LHCN-M2 (cell line): ENCODE results near the gene PPP1R3F. TPM values are rescaled to one million over a fixed set of nuclear protein-coding genes. Genes with fewer than 3 reads are reported as not detected.
"Not testable (repeated sequence)": the region's sequence is repeated elsewhere in the genome, so short reads cannot be mapped to it uniquely, and the experiment has no call there.

ENCODE experiments used
- DNase-seq: peaks from one replicate; pipeline ENCODE4 v3.0.0-alpha.2; 2012; ENCODE audit warnings: low read depth
- total RNA-seq: library from RNA; depleted of rRNA; stranded (reverse); fragments of >200 nt; gene quantifications from 2 replicates; pipeline ENCODE4 v1.2.3, GENCODE V29; 2014; rRNA removed

Gene PPP1R3F
- total RNA-seq, 1 experiment from 2014 or later: 6.1 TPM

GRCh38 chrX:49316085-49316484 lies 46.5 kb downstream of the PPP1R3F start:
- no peak for DNase-seq

DNA sequence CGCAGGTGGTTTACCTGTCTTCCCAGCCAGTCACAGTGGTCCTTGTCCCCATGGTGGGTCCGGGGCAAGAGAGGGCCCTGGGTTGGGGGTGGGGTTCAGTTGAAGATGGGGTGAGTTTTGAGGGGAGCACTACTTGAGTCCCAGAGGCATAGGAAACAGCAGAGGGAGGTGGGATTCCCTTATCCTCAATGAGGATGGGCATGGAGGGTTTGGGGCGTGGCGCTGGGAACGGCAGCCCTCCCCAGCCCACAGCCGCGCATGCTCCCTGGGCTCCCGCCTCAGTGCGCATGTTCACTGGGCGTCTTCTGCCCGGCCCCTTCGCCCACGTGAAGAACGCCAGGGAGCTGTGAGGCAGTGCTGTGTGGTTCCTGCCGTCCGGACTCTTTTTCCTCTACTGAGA lies 52.1 kb downstream of the PPP1R3F start, which contains the start of gene GAGE12J:
TSS of gene GAGE12J (plus strand) at position 301 of the 400 bp plus-strand sequence. CDS start 1,157 bp downstream, outside the sequence.
- not testable (repeated sequence) for DNase-seq

- DNase-seq: not testable (repeated sequence)
Observed at GRCh38 chrX:49322266-49322665, 52.7 kb downstream of the PPP1R3F start.

DNA sequence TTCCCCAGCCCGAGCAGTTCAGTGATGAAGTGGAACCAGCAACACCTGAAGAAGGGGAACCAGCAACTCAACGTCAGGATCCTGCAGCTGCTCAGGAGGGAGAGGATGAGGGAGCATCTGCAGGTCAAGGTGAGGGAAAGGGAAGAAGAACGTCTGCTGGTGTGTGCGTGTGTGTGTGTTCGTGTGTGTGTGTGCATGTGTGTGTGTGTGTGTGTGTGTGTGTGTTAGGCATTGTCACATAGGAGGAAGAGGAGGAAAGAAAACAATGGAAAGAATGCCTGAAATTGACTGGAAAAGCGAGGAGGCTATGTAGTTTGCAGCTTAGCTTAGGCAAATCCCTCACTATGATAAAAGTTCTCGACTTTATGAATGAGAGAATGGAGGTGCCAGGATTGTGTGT lies 54.1 kb downstream of the PPP1R3F start:
- not testable (repeated sequence) for DNase-seq

- DNase-seq: not testable (repeated sequence)
Observed at GRCh38 chrX:49330421-49330820, 60.8 kb downstream of the PPP1R3F start.

DNA sequence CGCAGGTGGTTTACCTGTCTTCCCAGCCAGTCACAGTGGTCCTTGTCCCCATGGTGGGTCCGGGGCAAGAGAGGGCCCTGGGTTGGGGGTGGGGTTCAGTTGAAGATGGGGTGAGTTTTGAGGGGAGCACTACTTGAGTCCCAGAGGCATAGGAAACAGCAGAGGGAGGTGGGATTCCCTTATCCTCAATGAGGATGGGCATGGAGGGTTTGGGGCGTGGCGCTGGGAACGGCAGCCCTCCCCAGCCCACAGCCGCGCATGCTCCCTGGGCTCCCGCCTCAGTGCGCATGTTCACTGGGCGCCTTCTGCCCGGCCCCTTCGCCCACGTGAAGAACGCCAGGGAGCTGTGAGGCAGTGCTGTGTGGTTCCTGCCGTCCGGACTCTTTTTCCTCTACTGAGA lies 61.7 kb downstream of the PPP1R3F start, which contains the start of gene GAGE13:
TSS of gene GAGE13 (plus strand) at position 301 of the 400 bp plus-strand sequence. CDS start 1,156 bp downstream, outside the sequence.
- DNase-seq: not testable (repeated sequence)

GRCh38 chrX:49331841-49332240 lies 62.2 kb downstream of the PPP1R3F start:
- DNase-seq: not testable (repeated sequence)

Other genes with a start within 250 kb of the PPP1R3F start
- gene TFE3, start 226.4 kb upstream of the PPP1R3F start, total RNA-seq: 58.9 and 61.5 TPM in 2 replicates
- gene CCDC120, start 210.8 kb upstream of the PPP1R3F start, total RNA-seq: not detected in 2 replicates
- 17.5 and 18.5 TPM in 2 replicates for gene PRAF2, start 195.8 kb upstream of the PPP1R3F start, total RNA-seq
- 44.9 and 52.1 TPM in 2 replicates for gene WDR45, start 189.9 kb upstream of the PPP1R3F start, total RNA-seq
- 25.4 and 26.2 TPM in 2 replicates for gene GPKOW, start 146.1 kb upstream of the PPP1R3F start, total RNA-seq
- 3.8 and 4.0 TPM in 2 replicates for gene MAGIX, start 107.0 kb upstream of the PPP1R3F start, total RNA-seq
- 61.6 and 83.5 TPM in 2 replicates for gene PLP2, start 97.9 kb upstream of the PPP1R3F start, total RNA-seq
- 8.1 and 8.5 TPM in 2 replicates for gene PRICKLE3, start 83.4 kb upstream of the PPP1R3F start, total RNA-seq
- 1.4 and 2.0 TPM in 2 replicates for gene SYP, start 69.6 kb upstream of the PPP1R3F start, total RNA-seq
- gene CACNA1F, start 36.5 kb upstream of the PPP1R3F start, total RNA-seq: not detected in 2 replicates
- gene CCDC22, start 34.3 kb upstream of the PPP1R3F start, total RNA-seq: 11.2 and 11.8 TPM in 2 replicates
- 0.13 TPM in 1 of 2 replicates, not detected in the other for gene FOXP3, start 5.1 kb upstream of the PPP1R3F start, total RNA-seq
- not detected in 2 replicates for gene GAGE10, start 33.9 kb downstream of the PPP1R3F start, total RNA-seq
- not detected in 2 replicates for gene GAGE12J, start 52.2 kb downstream of the PPP1R3F start, total RNA-seq
- gene GAGE13, start 61.8 kb downstream of the PPP1R3F start, total RNA-seq: not detected in 2 replicates